K562 (cell line): ENCODE measurements around the gene PDCD10. TPM values are rescaled to one million over a fixed set of nuclear protein-coding genes. Genes with fewer than 3 reads are reported as not detected.

Experiments used
- ARID4B ChIP-seq: sonication (generic); formaldehyde crosslinking; IDR thresholded peaks from 2 replicates; pipeline ENCODE4 v1.8.0; 2022; ENCODE audit warnings: mild to moderate bottlenecking, missing genetic modification reagents
- EGR1 ChIP-seq: fragments of 450-650 bp; conservative IDR thresholded peaks from 2 replicates; pipeline ENCODE4 v1.6.1; 2017; ENCODE audit warnings: mild to moderate bottlenecking
- HNRNPUL1 ChIP-seq: fragments of 200-400 bp; formaldehyde crosslinking; IDR thresholded peaks from 2 replicates; pipeline ENCODE4 v1.6.1; 2017; ENCODE audit warnings: low read length
- JUND ChIP-seq, 2 experiments: IDR thresholded peaks; 2 replicates in 1 of 2; 3 replicates in 1 of 2; pipeline ENCODE4 v1.6.1; 2011; ENCODE audit warnings: borderline replicate concordance in 2 of 2, low read depth in 2 of 2, low read length in 2 of 2, improper control_type of control experiment in 1 of 2, missing biosample characterization in 1 of 2, missing genetic modification characterization in 1 of 2, missing genetic modification reagents in 1 of 2
- MGA ChIP-seq: fragments of 450-650 bp; IDR thresholded peaks from 2 replicates; pipeline ENCODE4 v1.6.1; 2016; ENCODE audit warnings: mild to moderate bottlenecking, moderate library complexity
- POLR2A ChIP-seq: fragments of 450-650 bp; conservative IDR thresholded peaks from 2 replicates; pipeline ENCODE4 v1.6.1; 2016
- SAP30 ChIP-seq: fragments of 200-600 bp; sonication (generic); IDR thresholded peaks from 2 replicates; pipeline ENCODE4 v1.6.1; 2012; ENCODE audit warnings: borderline replicate concordance, low read depth, mild to moderate bottlenecking, moderate library complexity, low read length, control low read depth, inconsistent platforms; ENCODE audit not compliant: insufficient read depth, poor library complexity, severe bottlenecking
- STAT5B ChIP-seq: fragments of 250-450 bp; sonication (Bioruptor Pico); IDR thresholded peaks from 2 replicates; pipeline ENCODE4 v1.8.0; 2021; ENCODE audit warnings: mild to moderate bottlenecking, inconsistent platforms
- SUPT5H ChIP-seq: fragments of 450-650 bp; IDR thresholded peaks from 2 replicates; pipeline ENCODE4 v1.6.1; 2016
- polyA plus RNA-seq, 8 experiments: library from polyadenylated mRNA; depleted of rRNA in 4 of 8; stranded (reverse) in 5 of 8; unstranded in 3 of 8; fragments of >200 nt; fragmentation: Nextera tagmentation in 2 of 8; fragmentation: Illumina TruSeq in 1 of 8; extraction: Ambion mirVana in 2 of 8; extraction: Trizol in 1 of 8; gene quantifications; 2 replicates each; pipeline versions ENCODE4 v1.2.1 to v1.2.3, GENCODE V29; 2011 to 2014; ENCODE audit warnings: inconsistent platforms in 1 of 8, missing spikeins in 1 of 8
- total RNA-seq, 7 experiments: library from RNA; depleted of rRNA in 6 of 7; stranded (reverse); fragments of >200 nt in 6 of 7; fragmentation: Illumina TruSeq in 2 of 7; extraction: Trizol in 2 of 7; gene quantifications; 2 replicates each; pipeline versions ENCODE4 v1.2.1 to v1.2.3, GENCODE V29; 2011 to 2021; ENCODE audit warnings: low replicate concordance in 1 of 7

Gene PDCD10
- total and polyA plus RNA-seq, 9 of the 15 experiments (the other 6 are each of a cell fraction or from before 2014, with no cell fraction given): 121 to 476 (median 232) TPM

- TF ChIP-seq MGA: no peak
- no peak for TF ChIP-seq STAT5B
- no peak for TF ChIP-seq HNRNPUL1
- TF ChIP-seq ARID4B (CRISPR knock-in tag): 0 out of 2 replicates have a peak, but pooled peaks have one; percentile 16
- TF ChIP-seq JUND (IDR thresholded peaks at IDR 0.05; ENCODE audit: borderline replicate concordance, low read depth, low read length): peak; percentile 19; the same call in 1 of the 2 replicates
- TF ChIP-seq JUND (tag; IDR thresholded peaks at IDR 0.05; ENCODE audit: borderline replicate concordance, low read depth, low read length): no peak; the same call in 2 of the 3 replicates
- peak; percentile 69 for TF ChIP-seq SUPT5H
- TF ChIP-seq SAP30: peak; percentile 74
- TF ChIP-seq EGR1: no peak; the same call in none of the 2 replicates
- TF ChIP-seq POLR2A: peak; percentile 73
Measured at GRCh38 chr3:167735233-167736138, 794 bp upstream of the PDCD10 start, which contains the start of gene SERPINI1 (continued).
